ENCODE data around the gene MYO3B.

- TF ChIP-seq YY1 (IDR thresholded peaks at IDR 0.05; ENCODE audit: low read depth): no peak
- TF ChIP-seq, protein P1, sequence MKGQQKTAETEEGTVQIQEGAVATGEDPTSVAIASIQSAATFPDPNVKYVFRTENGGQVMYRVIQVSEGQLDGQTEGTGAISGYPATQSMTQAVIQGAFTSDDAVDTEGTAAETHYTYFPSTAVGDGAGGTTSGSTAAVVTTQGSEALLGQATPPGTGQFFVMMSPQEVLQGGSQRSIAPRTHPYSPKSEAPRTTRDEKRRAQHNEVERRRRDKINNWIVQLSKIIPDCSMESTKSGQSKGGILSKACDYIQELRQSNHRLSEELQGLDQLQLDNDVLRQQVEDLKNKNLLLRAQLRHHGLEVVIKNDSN (IDR thresholded peaks at IDR 0.05): no peak
- no peak for TF ChIP-seq TAF1 (IDR thresholded peaks at IDR 0.05; ENCODE audit: low read depth)
- TF ChIP-seq EGR1 (IDR thresholded peaks at IDR 0.05): no peak
- no peak for TF ChIP-seq EP300 (IDR thresholded peaks at IDR 0.05; ENCODE audit: borderline replicate concordance)
- no peak for TF ChIP-seq CEBPB (IDR thresholded peaks at IDR 0.05)
- TF ChIP-seq NFIC (IDR thresholded peaks at IDR 0.05): no peak
- TF ChIP-seq RAD21 (IDR thresholded peaks at IDR 0.05; ENCODE audit: low read depth): no peak
- no peak for TF ChIP-seq MAX (IDR thresholded peaks at IDR 0.05)
- no peak for TF ChIP-seq CREB1 (IDR thresholded peaks at IDR 0.05; ENCODE audit: low read depth)
- TF ChIP-seq REST (IDR thresholded peaks at IDR 0.05; ENCODE audit: low read depth): no peak
- TF ChIP-seq TCF12 (IDR thresholded peaks at IDR 0.05; ENCODE audit: low read depth): no peak
These were observed 357.6 kb downstream of the MYO3B start for GRCh38 chr2:170535552-170535951.
